H1 (cell line): ENCODE data around the gene ATG5. TPM values are rescaled to one million over a fixed set of nuclear protein-coding genes. Genes with fewer than 3 reads are reported as not detected.

Source experiments
- CTCF ChIA-PET: fragments of 300-600 bp; sonication (Branson Sonifier 250); formaldehyde crosslinking; loops from one replicate; lab custom pipeline; 2021; ENCODE audit not compliant: partially characterized antibody; lab: Charles Lee
- POLR2A ChIA-PET: fragments of 300-600 bp; sonication (Branson Sonifier 250); formaldehyde crosslinking; loops from one replicate; lab custom pipeline; 2021; ENCODE audit warnings: inconsistent platforms; ENCODE audit not compliant: partially characterized antibody; lab: Charles Lee
- DNase-seq, 2 experiments: peaks; one replicate each; pipeline versions ENCODE4 v3.0.0 to v3.0.0-alpha.2; 2010 to 2022; ENCODE audit warnings: low spot score in 2 of 2, low read depth in 1 of 2, mixed read lengths in 1 of 2
- FAIRE-seq: peaks from 2 replicates; lab custom pipeline; 2011; peaks lifted over from hg19 to GRCh38; lab: Jason Lieb, UNC
- H2AFZ ChIP-seq: 2 replicates; pipeline ENCODE4 v1.8.1; 2012; ENCODE audit warnings: low read length, inconsistent platforms
- H2AK5ac ChIP-seq: 2 replicates; pipeline ENCODE4 v1.6.1; 2013; ENCODE audit warnings: low read depth, low read length
- H2BK120ac ChIP-seq: replicated peaks from 2 replicates; pipeline ENCODE3; 2013; ENCODE audit warnings: low read depth, low read length, inconsistent platforms
- H2BK12ac ChIP-seq: 2 replicates; pipeline ENCODE4 v1.6.1; 2013; ENCODE audit warnings: low read depth, low read length
- H2BK15ac ChIP-seq: 2 replicates; pipeline ENCODE4 v1.6.1; 2013; ENCODE audit warnings: low read length
- H2BK20ac ChIP-seq: 2 replicates; pipeline ENCODE4 v1.6.1; 2013; ENCODE audit warnings: low read length
- H2BK5ac ChIP-seq: 2 replicates; pipeline ENCODE4 v1.6.1; 2013; ENCODE audit warnings: low read depth, low read length
- H3K14ac ChIP-seq: 2 replicates; pipeline ENCODE4 v1.6.1; 2013; ENCODE audit warnings: inconsistent platforms; ENCODE audit not compliant: insufficient read length
- H3K18ac ChIP-seq: 2 replicates; pipeline ENCODE4 v1.6.1; 2013; ENCODE audit warnings: low read length; ENCODE audit errors: extremely low read depth
- H3K23ac ChIP-seq: 2 replicates; pipeline ENCODE4 v1.6.1; 2013; ENCODE audit warnings: inconsistent platforms; ENCODE audit not compliant: insufficient read length
- H3K23me2 ChIP-seq: 2 replicates; pipeline ENCODE4 v1.6.1; 2013; ENCODE audit warnings: low read depth, low read length
- H3K27ac ChIP-seq: 2 replicates; pipeline ENCODE4 v1.6.1; 2011; ENCODE audit warnings: low read depth, low read length, inconsistent platforms
- H3K27me3 ChIP-seq, 4 experiments: replicated peaks in 1 of 4; 1 replicate in 1 of 4; 2 replicates in 3 of 4; pipeline versions ENCODE4 v1.6.1 to v1.8.1; 2011 to 2013; ENCODE audit warnings: low read length in 3 of 4, mild to moderate bottlenecking in 3 of 4, inconsistent platforms in 2 of 4, mixed read lengths in 2 of 4, moderate library complexity in 1 of 4; ENCODE audit not compliant: control insufficient read depth in 3 of 4, insufficient read depth in 3 of 4; ENCODE audit errors: extremely low read depth in 1 of 4
- H3K36me3 ChIP-seq, 4 experiments: 2 replicates each; pipeline versions ENCODE4 v1.6.1 to v1.8.1; 2011 to 2013; ENCODE audit warnings: mild to moderate bottlenecking in 4 of 4, low read length in 3 of 4, moderate library complexity in 2 of 4, control low read depth in 1 of 4, inconsistent platforms in 1 of 4; ENCODE audit not compliant: insufficient read depth in 4 of 4, control insufficient read depth in 2 of 4
- H3K4ac ChIP-seq: replicated peaks from 2 replicates; pipeline ENCODE3; 2013; ENCODE audit warnings: low read length, low read depth, mixed read lengths, inconsistent platforms; ENCODE audit not compliant: insufficient read length
- H3K4me1 ChIP-seq, 4 experiments: replicated peaks in 1 of 4; 1 replicate in 1 of 4; 2 replicates in 3 of 4; pipeline versions ENCODE4 v1.6.1 to v1.8.1; 2011 to 2013; ENCODE audit warnings: low read length in 3 of 4, inconsistent platforms in 2 of 4, mixed read lengths in 1 of 4; ENCODE audit not compliant: insufficient read depth in 4 of 4, control insufficient read depth in 3 of 4
- H3K4me2 ChIP-seq, 2 experiments: 2 replicates each; pipeline versions ENCODE4 v1.6.1 to v1.8.1; 2011 to 2013; ENCODE audit warnings: low read depth in 2 of 2, low read length in 2 of 2, control low read depth in 1 of 2, inconsistent platforms in 1 of 2, mild to moderate bottlenecking in 1 of 2; ENCODE audit not compliant: insufficient read depth in 1 of 2
- H3K4me3 ChIP-seq, 4 experiments: fragments of 200-600, 300-600 bp in 1 of 4; sonication (generic), shearing (Covaris generic), sonication (Bioruptor Twin) in 1 of 4; 2 replicates each; pipeline versions ENCODE4 v1.5.1 to v1.8.1; 2011 to 2016; ENCODE audit warnings: low read length in 4 of 4, low read depth in 3 of 4, control low read depth in 2 of 4, inconsistent platforms in 2 of 4, mild to moderate bottlenecking in 2 of 4, mixed read lengths in 1 of 4, moderate library complexity in 1 of 4; ENCODE audit not compliant: insufficient read depth in 2 of 4; ENCODE audit errors: extremely low read depth in 1 of 4
- H3K56ac ChIP-seq: replicated peaks from 2 replicates; pipeline ENCODE3; 2013; ENCODE audit warnings: low read depth, mild to moderate bottlenecking, mixed read lengths, low read length, inconsistent platforms; ENCODE audit not compliant: insufficient read length
- H3K79me1 ChIP-seq: 2 replicates; pipeline ENCODE4 v1.6.1; 2013; ENCODE audit warnings: low read depth, low read length, control low read depth
- H3K79me2 ChIP-seq, 2 experiments: 2 replicates each; pipeline versions ENCODE4 v1.6.1 to v1.8.1; 2012 to 2013; ENCODE audit warnings: low read length in 2 of 2, mild to moderate bottlenecking in 2 of 2, inconsistent platforms in 1 of 2; ENCODE audit not compliant: insufficient read depth in 2 of 2, control insufficient read depth in 1 of 2
- H3K9ac ChIP-seq, 4 experiments: replicated peaks in 1 of 4; 1 replicate in 1 of 4; 2 replicates in 3 of 4; pipeline versions ENCODE4 v1.6.1 to v1.8.1; 2011 to 2013; ENCODE audit warnings: low read depth in 3 of 4, low read length in 3 of 4, control low read depth in 2 of 4, mild to moderate bottlenecking in 2 of 4, moderate library complexity in 2 of 4, inconsistent platforms in 1 of 4; ENCODE audit errors: extremely low read depth in 1 of 4
- H3K9me3 ChIP-seq, 2 experiments: 2 replicates each; pipeline versions ENCODE4 v1.6.1 to v1.8.1; 2012 to 2013; ENCODE audit warnings: mild to moderate bottlenecking in 2 of 2, moderate library complexity in 2 of 2, control low read depth in 1 of 2, inconsistent platforms in 1 of 2, low read depth in 1 of 2, low read length in 1 of 2, mixed read lengths in 1 of 2; ENCODE audit not compliant: insufficient read depth in 2 of 2
- H4K20me1 ChIP-seq, 2 experiments: replicated peaks in 1 of 2; 2 replicates each; pipeline versions ENCODE3 to v1.8.1; 2011 to 2013; ENCODE audit warnings: inconsistent platforms in 2 of 2, low read length in 2 of 2, mild to moderate bottlenecking in 1 of 2; ENCODE audit not compliant: insufficient read depth in 2 of 2, control insufficient read depth in 1 of 2
- H4K5ac ChIP-seq: 2 replicates; pipeline ENCODE4 v1.6.1; 2013; ENCODE audit warnings: low read length, low read depth, mixed read lengths, inconsistent platforms; ENCODE audit not compliant: insufficient read length
- H4K8ac ChIP-seq: 2 replicates; pipeline ENCODE4 v1.8.0; 2013; ENCODE audit warnings: mild to moderate bottlenecking, moderate library complexity, low read length, inconsistent platforms; ENCODE audit not compliant: insufficient read depth; ENCODE audit errors: extremely low read depth
- H4K91ac ChIP-seq: replicated peaks from 2 replicates; pipeline ENCODE3; 2013; ENCODE audit warnings: low read length, mixed read lengths, inconsistent platforms; ENCODE audit not compliant: insufficient read length
- E2F6 ChIP-seq: IDR thresholded peaks from 2 replicates; pipeline ENCODE4 v1.6.1; 2012; ENCODE audit warnings: inconsistent platforms
- JUND ChIP-seq: IDR thresholded peaks from 2 replicates; pipeline ENCODE4 v1.6.1; 2011; ENCODE audit warnings: mild to moderate bottlenecking, improper control_type of control experiment, low read length
- WGBS, 2 experiments: shearing (Covaris generic) in 1 of 2; methylation state at CpG; one replicate each; pipeline versions ENCODE4 v1.1.6 to v1.1.7; 2013 to 2015; ENCODE audit warnings: low lambda C conversion rate in 2 of 2, mixed read lengths in 2 of 2, inconsistent platforms in 1 of 2, low coverage in 1 of 2, missing lambda C conversion rate in 1 of 2; ENCODE audit not compliant: insufficient replicate concordance in 2 of 2, insufficient coverage in 1 of 2, insufficient read length in 1 of 2; ENCODE audit errors: extremely low coverage in 1 of 2, missing lambda C conversion rate in 1 of 2; 5-methylcytosine and 5-hydroxymethylcytosine counted together
- polyA plus RNA-seq, 7 experiments: library from polyadenylated mRNA; depleted of rRNA in 3 of 7; stranded (reverse) in 5 of 7; unstranded in 2 of 7; fragments of >200 nt in 5 of 7; fragments of 200-250 nt in 2 of 7; gene quantifications; 1 replicate in 5 of 7; 2 replicates in 1 of 7; 4 replicates in 1 of 7; pipeline versions ENCODE4 v1.2.1 to v1.2.3, GENCODE V29; 2011 to 2013; ENCODE audit warnings: missing spikeins in 2 of 7, mixed read lengths in 2 of 7
- total RNA-seq: library from RNA; stranded (reverse); fragmentation: NEBNext Ultra II Directional; extraction: Animal tissue kit (Norgen Biotek cat#: 25700); gene quantifications from 2 replicates; pipeline ENCODE4 v1.2.1, GENCODE V29; 2021

The ATG5 gene
- total and polyA plus RNA-seq, 2 of the 8 experiments (the other 6 are each of a cell fraction or from before 2014, with no cell fraction given) = 18.2 to 39.0 TPM

DNA sequence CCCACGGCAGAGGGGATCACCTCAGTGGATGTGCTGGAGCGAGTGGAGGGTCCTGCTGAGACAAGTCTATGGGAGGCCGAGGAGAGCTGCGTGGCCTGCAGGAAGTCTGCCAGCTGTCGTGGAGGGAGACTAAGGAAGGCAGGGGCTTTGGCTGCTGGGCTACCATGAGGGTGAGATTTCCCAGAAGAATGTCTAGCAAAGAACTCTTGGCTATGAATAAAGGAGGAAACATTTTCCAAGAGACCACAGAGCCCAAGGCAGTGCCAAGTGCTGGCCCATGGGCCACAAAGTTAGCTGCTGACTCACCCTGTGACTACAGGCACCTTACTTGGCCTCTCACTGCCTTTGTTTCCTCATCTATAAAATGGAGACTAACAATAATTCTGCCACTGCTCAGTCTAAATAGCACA is 166.0 kb downstream of the ATG5 start:
- H3K23ac ChIP-seq = no peak overlapping the region
- no peak overlapping the region for H2BK20ac ChIP-seq
- CTCF ChIA-PET = interaction anchor here (1.3 to 2.1 kb wide), 4 partner anchors 13 to 73 kb away, joined by 4 to 9 read pairs (median 5); no protein-coding TSS in a partner anchor
- 86% methylated on average over 5 of the region's 5 CpGs; no CpG with 5 or more reads in 1 of the 2 experiments for WGBS, 2 experiments
- no peak overlapping the region for H4K91ac ChIP-seq
- no peaks in the 10 kb centered on the region for H3K36me3 ChIP-seq
- 0 out of 2 replicates have a peak overlapping the region, but pooled peaks have one; percentile 11 for H3K18ac ChIP-seq
- no peaks in the 10 kb centered on the region for H3K79me1 ChIP-seq
- H3K9me3 ChIP-seq = no peaks in the 10 kb centered on the region
- POLR2A ChIA-PET = no interaction called here
- no peaks in the 10 kb centered on the region; a peak in 2 of 7 replicates for H3K27me3 ChIP-seq
- no peak overlapping the region for H3K4me2 ChIP-seq
- no peak for FAIRE-seq
- H3K79me2 ChIP-seq = no peaks in the 10 kb centered on the region
- H2AK5ac ChIP-seq = no peak overlapping the region
- H3K23me2 ChIP-seq = no peaks in the 10 kb centered on the region
- 0 out of 2 replicates have a peak overlapping the region, but pooled peaks have one; percentile 15 for H4K8ac ChIP-seq
- no peak overlapping the region for H2BK120ac ChIP-seq
- no peak for DNase-seq
- no peak overlapping the region for H2AFZ ChIP-seq
- H4K5ac ChIP-seq = no peak overlapping the region
- H3K4ac ChIP-seq = no peak overlapping the region
- no peak overlapping the region for H3K4me3 ChIP-seq
- no peak overlapping the region for H3K9ac ChIP-seq
- no peak overlapping the region for H3K27ac ChIP-seq
- H3K14ac ChIP-seq = no peak overlapping the region
- H3K4me1 ChIP-seq = peaks cover 12 to 15% (median 13%) of the 10 kb centered on the region in 4 experiments; a peak in 6 of 7 replicates
- H2BK5ac ChIP-seq = no peak overlapping the region
- no peak overlapping the region for H2BK15ac ChIP-seq
- H3K56ac ChIP-seq = no peak overlapping the region
- no peak overlapping the region for H2BK12ac ChIP-seq
- H4K20me1 ChIP-seq = no peaks in the 10 kb centered on the region
- TF ChIP-seq E2F6 (no peak), JUND (no peak)
